H1 (cell line): ENCODE data around the gene OPN3. TPM values are rescaled to one million over a fixed set of nuclear protein-coding genes. Genes with fewer than 3 reads are reported as not detected.

ENCODE experiments used
- CTCF ChIA-PET: fragments of 300-600 bp; sonication (Branson Sonifier 250); formaldehyde crosslinking; loops from one replicate; lab custom pipeline; 2021; ENCODE audit not compliant: partially characterized antibody; lab: Charles Lee
- POLR2A ChIA-PET: fragments of 300-600 bp; sonication (Branson Sonifier 250); formaldehyde crosslinking; loops from one replicate; lab custom pipeline; 2021; ENCODE audit warnings: inconsistent platforms; ENCODE audit not compliant: partially characterized antibody; lab: Charles Lee
- DNase-seq, 2 experiments: peaks; one replicate each; pipeline versions ENCODE4 v3.0.0 to v3.0.0-alpha.2; 2010 to 2022; ENCODE audit warnings: low spot score in 2 of 2, low read depth in 1 of 2, mixed read lengths in 1 of 2
- FAIRE-seq: peaks from 2 replicates; lab custom pipeline; 2011; peaks lifted over from hg19 to GRCh38; lab: Jason Lieb, UNC
- H2AFZ ChIP-seq: 2 replicates; pipeline ENCODE4 v1.8.1; 2012; ENCODE audit warnings: low read length, inconsistent platforms
- H2AK5ac ChIP-seq: 2 replicates; pipeline ENCODE4 v1.6.1; 2013; ENCODE audit warnings: low read depth, low read length
- H2BK120ac ChIP-seq: replicated peaks from 2 replicates; pipeline ENCODE3; 2013; ENCODE audit warnings: low read depth, low read length, inconsistent platforms
- H2BK12ac ChIP-seq: 2 replicates; pipeline ENCODE4 v1.6.1; 2013; ENCODE audit warnings: low read depth, low read length
- H2BK15ac ChIP-seq: 2 replicates; pipeline ENCODE4 v1.6.1; 2013; ENCODE audit warnings: low read length
- H2BK20ac ChIP-seq: 2 replicates; pipeline ENCODE4 v1.6.1; 2013; ENCODE audit warnings: low read length
- H2BK5ac ChIP-seq: 2 replicates; pipeline ENCODE4 v1.6.1; 2013; ENCODE audit warnings: low read depth, low read length
- H3K14ac ChIP-seq: 2 replicates; pipeline ENCODE4 v1.6.1; 2013; ENCODE audit warnings: inconsistent platforms; ENCODE audit not compliant: insufficient read length
- H3K18ac ChIP-seq: 2 replicates; pipeline ENCODE4 v1.6.1; 2013; ENCODE audit warnings: low read length; ENCODE audit errors: extremely low read depth
- H3K23ac ChIP-seq: 2 replicates; pipeline ENCODE4 v1.6.1; 2013; ENCODE audit warnings: inconsistent platforms; ENCODE audit not compliant: insufficient read length
- H3K23me2 ChIP-seq: 2 replicates; pipeline ENCODE4 v1.6.1; 2013; ENCODE audit warnings: low read depth, low read length
- H3K27ac ChIP-seq: 2 replicates; pipeline ENCODE4 v1.6.1; 2011; ENCODE audit warnings: low read depth, low read length, inconsistent platforms
- H3K27me3 ChIP-seq, 4 experiments: replicated peaks in 1 of 4; 1 replicate in 1 of 4; 2 replicates in 3 of 4; pipeline versions ENCODE4 v1.6.1 to v1.8.1; 2011 to 2013; ENCODE audit warnings: low read length in 3 of 4, mild to moderate bottlenecking in 3 of 4, inconsistent platforms in 2 of 4, mixed read lengths in 2 of 4, moderate library complexity in 1 of 4; ENCODE audit not compliant: control insufficient read depth in 3 of 4, insufficient read depth in 3 of 4; ENCODE audit errors: extremely low read depth in 1 of 4
- H3K36me3 ChIP-seq, 4 experiments: 2 replicates each; pipeline versions ENCODE4 v1.6.1 to v1.8.1; 2011 to 2013; ENCODE audit warnings: mild to moderate bottlenecking in 4 of 4, low read length in 3 of 4, moderate library complexity in 2 of 4, control low read depth in 1 of 4, inconsistent platforms in 1 of 4; ENCODE audit not compliant: insufficient read depth in 4 of 4, control insufficient read depth in 2 of 4
- H3K4ac ChIP-seq: replicated peaks from 2 replicates; pipeline ENCODE3; 2013; ENCODE audit warnings: low read length, low read depth, mixed read lengths, inconsistent platforms; ENCODE audit not compliant: insufficient read length
- H3K4me1 ChIP-seq, 4 experiments: replicated peaks in 1 of 4; 1 replicate in 1 of 4; 2 replicates in 3 of 4; pipeline versions ENCODE4 v1.6.1 to v1.8.1; 2011 to 2013; ENCODE audit warnings: low read length in 3 of 4, inconsistent platforms in 2 of 4, mixed read lengths in 1 of 4; ENCODE audit not compliant: insufficient read depth in 4 of 4, control insufficient read depth in 3 of 4
- H3K4me2 ChIP-seq, 2 experiments: 2 replicates each; pipeline versions ENCODE4 v1.6.1 to v1.8.1; 2011 to 2013; ENCODE audit warnings: low read depth in 2 of 2, low read length in 2 of 2, control low read depth in 1 of 2, inconsistent platforms in 1 of 2, mild to moderate bottlenecking in 1 of 2; ENCODE audit not compliant: insufficient read depth in 1 of 2
- H3K4me3 ChIP-seq, 4 experiments: fragments of 200-600, 300-600 bp in 1 of 4; sonication (generic), shearing (Covaris generic), sonication (Bioruptor Twin) in 1 of 4; 2 replicates each; pipeline versions ENCODE4 v1.5.1 to v1.8.1; 2011 to 2016; ENCODE audit warnings: low read length in 4 of 4, low read depth in 3 of 4, control low read depth in 2 of 4, inconsistent platforms in 2 of 4, mild to moderate bottlenecking in 2 of 4, mixed read lengths in 1 of 4, moderate library complexity in 1 of 4; ENCODE audit not compliant: insufficient read depth in 2 of 4; ENCODE audit errors: extremely low read depth in 1 of 4
- H3K56ac ChIP-seq: replicated peaks from 2 replicates; pipeline ENCODE3; 2013; ENCODE audit warnings: low read depth, mild to moderate bottlenecking, mixed read lengths, low read length, inconsistent platforms; ENCODE audit not compliant: insufficient read length
- H3K79me1 ChIP-seq: 2 replicates; pipeline ENCODE4 v1.6.1; 2013; ENCODE audit warnings: low read depth, low read length, control low read depth
- H3K79me2 ChIP-seq, 2 experiments: 2 replicates each; pipeline versions ENCODE4 v1.6.1 to v1.8.1; 2012 to 2013; ENCODE audit warnings: low read length in 2 of 2, mild to moderate bottlenecking in 2 of 2, inconsistent platforms in 1 of 2; ENCODE audit not compliant: insufficient read depth in 2 of 2, control insufficient read depth in 1 of 2
- H3K9ac ChIP-seq, 4 experiments: replicated peaks in 1 of 4; 1 replicate in 1 of 4; 2 replicates in 3 of 4; pipeline versions ENCODE4 v1.6.1 to v1.8.1; 2011 to 2013; ENCODE audit warnings: low read depth in 3 of 4, low read length in 3 of 4, control low read depth in 2 of 4, mild to moderate bottlenecking in 2 of 4, moderate library complexity in 2 of 4, inconsistent platforms in 1 of 4; ENCODE audit errors: extremely low read depth in 1 of 4
- H3K9me3 ChIP-seq, 2 experiments: 2 replicates each; pipeline versions ENCODE4 v1.6.1 to v1.8.1; 2012 to 2013; ENCODE audit warnings: mild to moderate bottlenecking in 2 of 2, moderate library complexity in 2 of 2, control low read depth in 1 of 2, inconsistent platforms in 1 of 2, low read depth in 1 of 2, low read length in 1 of 2, mixed read lengths in 1 of 2; ENCODE audit not compliant: insufficient read depth in 2 of 2
- H4K20me1 ChIP-seq, 2 experiments: replicated peaks in 1 of 2; 2 replicates each; pipeline versions ENCODE3 to v1.8.1; 2011 to 2013; ENCODE audit warnings: inconsistent platforms in 2 of 2, low read length in 2 of 2, mild to moderate bottlenecking in 1 of 2; ENCODE audit not compliant: insufficient read depth in 2 of 2, control insufficient read depth in 1 of 2
- H4K5ac ChIP-seq: 2 replicates; pipeline ENCODE4 v1.6.1; 2013; ENCODE audit warnings: low read length, low read depth, mixed read lengths, inconsistent platforms; ENCODE audit not compliant: insufficient read length
- H4K8ac ChIP-seq: 2 replicates; pipeline ENCODE4 v1.8.0; 2013; ENCODE audit warnings: mild to moderate bottlenecking, moderate library complexity, low read length, inconsistent platforms; ENCODE audit not compliant: insufficient read depth; ENCODE audit errors: extremely low read depth
- H4K91ac ChIP-seq: replicated peaks from 2 replicates; pipeline ENCODE3; 2013; ENCODE audit warnings: low read length, mixed read lengths, inconsistent platforms; ENCODE audit not compliant: insufficient read length
- BCL11A ChIP-seq, 2 experiments: IDR thresholded peaks; one replicate each; pipeline ENCODE4 v1.6.1; 2011; ENCODE audit warnings: low read depth in 2 of 2, low read length in 2 of 2, mild to moderate bottlenecking in 2 of 2
- CEBPB ChIP-seq: IDR thresholded peaks from 2 replicates; pipeline ENCODE4 v1.6.1; 2012; ENCODE audit warnings: low read depth, low read length
- GTF2F1 ChIP-seq: IDR thresholded peaks from 2 replicates; pipeline ENCODE4 v1.6.1; 2012; ENCODE audit warnings: low read depth, low read length, improper control_type of control experiment, borderline replicate concordance
- HDAC6 ChIP-seq: IDR thresholded peaks from one replicate; pipeline ENCODE4 v1.7.1; 2012; ENCODE audit warnings: low read depth, mild to moderate bottlenecking, inconsistent platforms, low read length, moderate library complexity
- PHF8 ChIP-seq: fragments of 200-600 bp; sonication (generic); conservative IDR thresholded peaks from 2 replicates; pipeline ENCODE4 v1.7.1; 2012; ENCODE audit warnings: low read depth, mild to moderate bottlenecking, inconsistent platforms, low read length, moderate library complexity
- POLR2A ChIP-seq, 2 experiments: IDR thresholded peaks; 1 replicate in 1 of 2; 2 replicates in 1 of 2; pipeline ENCODE4 v1.6.1; 2011; ENCODE audit warnings: low read depth in 2 of 2, low read length in 2 of 2, mild to moderate bottlenecking in 2 of 2; ENCODE audit errors: control extremely low read depth in 1 of 2
- POLR2AphosphoS5 ChIP-seq: IDR thresholded peaks from 2 replicates; pipeline ENCODE4 v1.6.1; 2011; ENCODE audit warnings: low read depth, low read length
- POU5F1 ChIP-seq: IDR thresholded peaks from 2 replicates; pipeline ENCODE4 v1.6.1; 2011; ENCODE audit warnings: low read depth, mild to moderate bottlenecking, low read length, moderate library complexity
- RAD21 ChIP-seq, 2 experiments: IDR thresholded peaks in 1 of 2; conservative IDR thresholded peaks in 1 of 2; 2 replicates each; pipeline ENCODE4 v1.6.1; 2011; ENCODE audit warnings: low read depth in 2 of 2, low read length in 2 of 2, improper control_type of control experiment in 1 of 2, inconsistent platforms in 1 of 2, mild to moderate bottlenecking in 1 of 2, moderate library complexity in 1 of 2
- SIX5 ChIP-seq: IDR thresholded peaks from 2 replicates; pipeline ENCODE4 v1.6.1; 2011; ENCODE audit warnings: mild to moderate bottlenecking, low read depth, low read length
- SRF ChIP-seq: IDR thresholded peaks from 2 replicates; pipeline ENCODE4 v1.6.1; 2011; ENCODE audit warnings: mild to moderate bottlenecking, low read depth, low read length, moderate library complexity
- TAF1 ChIP-seq: IDR thresholded peaks from 2 replicates; pipeline ENCODE4 v1.6.1; 2011; ENCODE audit warnings: mild to moderate bottlenecking, low read depth, low read length
- TCF12 ChIP-seq: IDR thresholded peaks from 2 replicates; pipeline ENCODE4 v1.6.1; 2011; ENCODE audit warnings: low read depth, mild to moderate bottlenecking, low read length
- ZNF274 ChIP-seq: IDR thresholded peaks from 2 replicates; pipeline ENCODE4 v1.7.0; 2012; ENCODE audit warnings: low read length, borderline replicate concordance; ENCODE audit errors: extremely low read depth
- WGBS, 2 experiments: shearing (Covaris generic) in 1 of 2; methylation state at CpG; one replicate each; pipeline versions ENCODE4 v1.1.6 to v1.1.7; 2013 to 2015; ENCODE audit warnings: low lambda C conversion rate in 2 of 2, mixed read lengths in 2 of 2, inconsistent platforms in 1 of 2, low coverage in 1 of 2, missing lambda C conversion rate in 1 of 2; ENCODE audit not compliant: insufficient replicate concordance in 2 of 2, insufficient coverage in 1 of 2, insufficient read length in 1 of 2; ENCODE audit errors: extremely low coverage in 1 of 2, missing lambda C conversion rate in 1 of 2; 5-methylcytosine and 5-hydroxymethylcytosine counted together
- polyA plus RNA-seq, 7 experiments: library from polyadenylated mRNA; depleted of rRNA in 3 of 7; stranded (reverse) in 5 of 7; unstranded in 2 of 7; fragments of >200 nt in 5 of 7; fragments of 200-250 nt in 2 of 7; gene quantifications; 1 replicate in 5 of 7; 2 replicates in 1 of 7; 4 replicates in 1 of 7; pipeline versions ENCODE4 v1.2.1 to v1.2.3, GENCODE V29; 2011 to 2013; ENCODE audit warnings: missing spikeins in 2 of 7, mixed read lengths in 2 of 7
- total RNA-seq: library from RNA; stranded (reverse); fragmentation: NEBNext Ultra II Directional; extraction: Animal tissue kit (Norgen Biotek cat#: 25700); gene quantifications from 2 replicates; pipeline ENCODE4 v1.2.1, GENCODE V29; 2021
- TF ChIP-seq, protein P1 (sequence below): IDR thresholded peaks from 2 replicates; pipeline ENCODE4 v1.6.1; 2012; ENCODE audit warnings: inconsistent platforms

Gene OPN3
- total and polyA plus RNA-seq, 2 of the 8 experiments (the other 6 are each of a cell fraction or from before 2014, with no cell fraction given), result 8.8 to 19.4 TPM

DNA sequence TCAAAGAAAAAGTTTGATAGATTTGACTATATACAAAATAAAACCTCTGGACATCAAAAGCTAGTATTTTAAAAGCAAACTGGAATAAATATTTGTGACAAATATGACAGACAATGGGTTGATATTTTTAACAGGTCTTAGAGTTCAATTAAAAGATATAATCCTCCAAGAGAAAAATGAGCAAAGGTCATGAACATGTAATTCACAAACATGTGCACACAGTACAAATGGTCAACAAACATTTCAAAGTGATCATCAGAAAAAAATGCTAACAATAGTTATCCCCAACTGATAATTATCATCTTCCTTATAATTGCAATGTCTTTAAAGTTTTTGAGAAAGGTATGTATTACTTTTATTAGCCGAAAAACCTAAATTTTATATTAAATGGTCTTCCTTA lies 43.9 kb upstream of the OPN3 start:
- Histone ChIP-seq H3K9ac (no peak overlapping the region), H2BK20ac (no peak overlapping the region)
- CTCF ChIA-PET, result interaction anchor here (1.3 kb wide), 1 partner anchor 141 kb away, joined by 3 read pairs; no protein-coding TSS in a partner anchor
- no peak for TF ChIP-seq ZNF274
- TF ChIP-seq, protein P1, sequence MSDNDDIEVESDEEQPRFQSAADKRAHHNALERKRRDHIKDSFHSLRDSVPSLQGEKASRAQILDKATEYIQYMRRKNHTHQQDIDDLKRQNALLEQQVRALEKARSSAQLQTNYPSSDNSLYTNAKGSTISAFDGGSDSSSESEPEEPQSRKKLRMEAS, result no peak
- TF ChIP-seq SIX5, result no peak
- TF ChIP-seq GTF2F1, result no peak
- TF ChIP-seq POLR2A (IDR thresholded peaks at IDR 0.05; ENCODE audit: control extremely low read depth in 1 of 2, low read depth in 2 of 2, low read length in 2 of 2), result no peak
- no peak for TF ChIP-seq TAF1
- TF ChIP-seq CEBPB, result no peak
- TF ChIP-seq POU5F1, result no peak
- TF ChIP-seq POLR2AphosphoS5, result no peak
- no peak for TF ChIP-seq BCL11A (IDR thresholded peaks at IDR 0.05; ENCODE audit: low read depth in 2 of 2, low read length in 2 of 2)
- no peak for TF ChIP-seq TCF12
- no peak for TF ChIP-seq HDAC6
- TF ChIP-seq PHF8, result no peak
- no peak for TF ChIP-seq RAD21 (IDR thresholded peaks at IDR 0.05 in 1 of 2, conservative IDR thresholded peaks at IDR 0.05 in 1 of 2; ENCODE audit: low read depth in 2 of 2, low read length in 2 of 2)
- no peak for TF ChIP-seq SRF

More for the DNA sequence above, 43.9 kb upstream of the OPN3 start:
- H3K4me2 ChIP-seq, result no peak overlapping the region
- H4K91ac ChIP-seq, result no peak overlapping the region
- no peak overlapping the region for H2BK12ac ChIP-seq
- no peak overlapping the region for H3K18ac ChIP-seq
- H3K4ac ChIP-seq, result no peak overlapping the region
- H3K79me2 ChIP-seq, result no peaks in the 10 kb centered on the region
- no peaks in the 10 kb centered on the region for H3K79me1 ChIP-seq
- H3K23me2 ChIP-seq, result no peaks in the 10 kb centered on the region
- H2AK5ac ChIP-seq, result no peak overlapping the region
- POLR2A ChIA-PET, result no interaction called here
- DNase-seq (no peak), FAIRE-seq (no peak)
- no peak overlapping the region for H3K4me3 ChIP-seq
- H2BK15ac ChIP-seq, result no peak overlapping the region
- no peak overlapping the region for H2BK5ac ChIP-seq
- no peaks in the 10 kb centered on the region for H4K20me1 ChIP-seq
- 91% methylated on average over 1 of the region's 1 CpG; no CpG with 5 or more reads in 1 of the 2 experiments for WGBS, 2 experiments
- no peak overlapping the region for H2AFZ ChIP-seq
- H3K14ac ChIP-seq, result no peak overlapping the region
- H3K27me3 ChIP-seq, result no peaks in the 10 kb centered on the region
- no peak overlapping the region for H4K5ac ChIP-seq
- H3K56ac ChIP-seq, result no peak overlapping the region
- no peak overlapping the region for H3K27ac ChIP-seq
- H2BK120ac ChIP-seq, result no peak overlapping the region
- H3K9me3 ChIP-seq, result no peaks in the 10 kb centered on the region
- no peak overlapping the region for H3K23ac ChIP-seq
- H4K8ac ChIP-seq, result no peak overlapping the region
- no peaks in the 10 kb centered on the region for H3K36me3 ChIP-seq
- H3K4me1 ChIP-seq, result no peaks in the 10 kb centered on the region
